HEK293 (cell line): ENCODE measurements around the gene ACTL6B.
A peak's percentile ranks its signal among the peaks of the same experiment; 100 is the strongest.

ENCODE experiments used
- CTCF ChIA-PET: fragments of 350-600 bp; formaldehyde crosslinking; extraction: SDS; loops from one replicate; lab custom pipeline; 2021; ENCODE audit warnings: antibody characterized with exemption; lab: Yijun Ruan, JAX
- POLR2A ChIA-PET: fragments of 300-600 bp; formaldehyde crosslinking; extraction: SDS; loops from one replicate; lab custom pipeline; 2020; ENCODE audit warnings: antibody characterized with exemption, inconsistent platforms; lab: Yijun Ruan, JAX
- H3K27ac ChIP-seq: fragments of 200-500 bp; sonication (Bioruptor generic); 2 replicates; pipeline ENCODE4 v1.5.1; 2014; ENCODE audit warnings: low read depth, low read length, control low read depth, inconsistent platforms; ENCODE audit errors: extremely low read depth
- H3K36me3 ChIP-seq, 2 experiments: fragments of 200-500 bp in 1 of 2; sonication (Bioruptor generic) in 1 of 2; 1 replicate in 1 of 2; 2 replicates in 1 of 2; pipeline ENCODE4 v1.5.1; 2014 to 2017; ENCODE audit warnings: inconsistent platforms in 2 of 2, low read length in 2 of 2; ENCODE audit not compliant: control insufficient read depth in 2 of 2, insufficient read depth in 1 of 2
- H3K4me1 ChIP-seq: fragments of 200-500 bp; sonication (Bioruptor generic); 2 replicates; pipeline ENCODE4 v1.5.1; 2014; ENCODE audit warnings: mild to moderate bottlenecking, low read length, inconsistent platforms; ENCODE audit not compliant: control insufficient read depth, insufficient read depth
- H3K4me3 ChIP-seq: 2 replicates; pipeline ENCODE4 v1.5.1; 2011; ENCODE audit warnings: low read depth, mild to moderate bottlenecking, control low read depth, low read length, moderate library complexity
- H3K9me3 ChIP-seq: fragments of 200-500 bp; sonication (Bioruptor generic); 2 replicates; pipeline ENCODE4 v1.5.1; 2014; ENCODE audit warnings: low read depth, low read length, inconsistent platforms; ENCODE audit not compliant: control insufficient read depth, insufficient read depth
- GLI4 ChIP-seq: fragments of 450-650 bp; formaldehyde crosslinking; IDR thresholded peaks from 2 replicates; pipeline ENCODE4 v1.5.1; 2016; ENCODE audit warnings: missing biosample characterization, missing genetic modification characterization
- GLIS2 ChIP-seq: fragments of 450-650 bp; formaldehyde crosslinking; IDR thresholded peaks from 2 replicates; pipeline ENCODE4 v1.5.1; 2016; ENCODE audit warnings: missing biosample characterization, missing genetic modification characterization
- OSR2 ChIP-seq: fragments of 450-650 bp; formaldehyde crosslinking; IDR thresholded peaks from 2 replicates; pipeline ENCODE4 v1.5.1; 2016; ENCODE audit warnings: missing biosample characterization, missing genetic modification characterization
- PRDM1 ChIP-seq: fragments of 450-650 bp; formaldehyde crosslinking; IDR thresholded peaks from 2 replicates; pipeline ENCODE4; 2016; ENCODE audit warnings: missing biosample characterization, missing genetic modification characterization
- SALL2 ChIP-seq: fragments of 450-650 bp; formaldehyde crosslinking; IDR thresholded peaks from 2 replicates; pipeline ENCODE4 v1.5.0; 2017; ENCODE audit warnings: missing biosample characterization, mild to moderate bottlenecking, missing genetic modification characterization, borderline replicate concordance
- TRIM28 ChIP-seq: IDR thresholded peaks from 2 replicates; pipeline ENCODE4 v1.6.1; 2011; ENCODE audit warnings: low read length, control low read depth, borderline replicate concordance
- ZBTB17 ChIP-seq: fragments of 450-650 bp; formaldehyde crosslinking; IDR thresholded peaks from 2 replicates; pipeline ENCODE4 v1.5.1; 2016; ENCODE audit warnings: missing biosample characterization, missing genetic modification characterization
- ZNF133 ChIP-seq: fragments of 450-650 bp; formaldehyde crosslinking; IDR thresholded peaks from 2 replicates; pipeline ENCODE4 v1.5.1; 2016; ENCODE audit warnings: missing biosample characterization, missing genetic modification characterization
- ZNF24 ChIP-seq: fragments of 450-650 bp; formaldehyde crosslinking; IDR thresholded peaks from 2 replicates; pipeline ENCODE4 v1.5.1; 2016; ENCODE audit warnings: missing biosample characterization, missing genetic modification characterization
- ZNF324 ChIP-seq: fragments of 450-650 bp; formaldehyde crosslinking; IDR thresholded peaks from 2 replicates; pipeline ENCODE4 v1.5.1; 2016; ENCODE audit warnings: missing biosample characterization, missing genetic modification characterization
- ZNF366 ChIP-seq: fragments of 450-650 bp; formaldehyde crosslinking; conservative IDR thresholded peaks from 2 replicates; pipeline ENCODE4 v1.5.1; 2016; ENCODE audit warnings: missing biosample characterization, missing genetic modification characterization
- ZNF423 ChIP-seq: fragments of 450-650 bp; formaldehyde crosslinking; IDR thresholded peaks from 2 replicates; pipeline ENCODE4 v1.5.1; 2016; ENCODE audit warnings: missing biosample characterization, missing genetic modification characterization
- ZNF473 ChIP-seq: fragments of 450-650 bp; formaldehyde crosslinking; IDR thresholded peaks from 2 replicates; pipeline ENCODE4 v1.5.1; 2017; ENCODE audit warnings: missing biosample characterization, missing genetic modification characterization
- ZNF514 ChIP-seq: fragments of 450-650 bp; formaldehyde crosslinking; IDR thresholded peaks from 2 replicates; pipeline ENCODE4 v1.5.1; 2016; ENCODE audit warnings: missing biosample characterization, missing genetic modification characterization
- ZNF529 ChIP-seq: fragments of 450-650 bp; formaldehyde crosslinking; IDR thresholded peaks from 2 replicates; pipeline ENCODE4 v1.5.1; 2017; ENCODE audit warnings: missing genetic modification characterization, missing biosample characterization; ENCODE audit not compliant: insufficient replicate concordance
- ZNF561 ChIP-seq: fragments of 450-650 bp; IDR thresholded peaks from 2 replicates; pipeline ENCODE4 v1.5.1; 2018; ENCODE audit warnings: missing biosample characterization, missing genetic modification characterization, borderline replicate concordance
- ZNF658 ChIP-seq: fragments of 450-650 bp; formaldehyde crosslinking; IDR thresholded peaks from 2 replicates; pipeline ENCODE4; 2016; ENCODE audit warnings: missing biosample characterization, missing genetic modification characterization
- ZNF664 ChIP-seq: fragments of 450-650 bp; formaldehyde crosslinking; IDR thresholded peaks from 2 replicates; pipeline ENCODE4 v1.5.1; 2016; ENCODE audit warnings: missing biosample characterization, missing genetic modification characterization
- ZNF791 ChIP-seq: fragments of 450-650 bp; formaldehyde crosslinking; IDR thresholded peaks from 2 replicates; pipeline ENCODE4 v1.5.1; 2016; ENCODE audit warnings: missing biosample characterization, missing genetic modification characterization
- TF ChIP-seq, protein P1 (sequence below): fragments of 450-650 bp; formaldehyde crosslinking; IDR thresholded peaks from 2 replicates; pipeline ENCODE4 v1.5.1; 2016; ENCODE audit warnings: missing biosample characterization, missing genetic modification characterization
- TF ChIP-seq, protein P2 (sequence below): fragments of 450-650 bp; formaldehyde crosslinking; IDR thresholded peaks from 2 replicates; pipeline ENCODE4 v1.5.1; 2017; ENCODE audit warnings: missing biosample characterization, missing genetic modification characterization
- TF ChIP-seq, protein P3 (sequence below): sonication (generic); formaldehyde crosslinking; IDR thresholded peaks from 2 replicates; pipeline ENCODE4 v1.8.1; 2022; ENCODE audit warnings: mild to moderate bottlenecking, moderate library complexity, missing genetic modification reagents
- TF ChIP-seq, protein P4 (sequence below): fragments of 450-650 bp; formaldehyde crosslinking; IDR thresholded peaks from 2 replicates; pipeline ENCODE4 v1.5.1; 2016; ENCODE audit warnings: missing biosample characterization, missing genetic modification characterization
- TF ChIP-seq, protein P5 (sequence below): fragments of 450-650 bp; formaldehyde crosslinking; IDR thresholded peaks from 2 replicates; pipeline ENCODE4 v1.5.1; 2017; ENCODE audit warnings: missing biosample characterization, missing genetic modification characterization
- TF ChIP-seq, protein P6 (sequence below): fragments of 450-650 bp; formaldehyde crosslinking; IDR thresholded peaks from 2 replicates; pipeline ENCODE4 v1.5.1; 2016; ENCODE audit warnings: missing biosample characterization, missing genetic modification characterization

ACTL6B gene

DNA sequence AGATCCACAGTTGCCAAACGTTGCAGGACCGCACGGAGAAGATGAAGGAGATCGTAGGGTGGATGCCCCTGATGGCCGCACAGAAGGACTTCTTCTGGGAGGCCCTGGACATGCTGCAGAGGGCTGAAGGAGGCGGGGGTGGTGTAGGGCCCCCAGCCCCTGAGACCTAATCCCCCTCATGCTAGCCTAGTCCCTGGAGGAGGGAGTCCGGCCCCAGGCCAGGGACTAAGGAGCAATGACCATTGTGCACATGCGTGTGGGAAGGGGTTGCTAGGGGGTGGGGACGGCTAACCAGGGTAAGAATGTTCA is 55.6 kb downstream of the ACTL6B start (continued):
- TF ChIP-seq, protein P1, sequence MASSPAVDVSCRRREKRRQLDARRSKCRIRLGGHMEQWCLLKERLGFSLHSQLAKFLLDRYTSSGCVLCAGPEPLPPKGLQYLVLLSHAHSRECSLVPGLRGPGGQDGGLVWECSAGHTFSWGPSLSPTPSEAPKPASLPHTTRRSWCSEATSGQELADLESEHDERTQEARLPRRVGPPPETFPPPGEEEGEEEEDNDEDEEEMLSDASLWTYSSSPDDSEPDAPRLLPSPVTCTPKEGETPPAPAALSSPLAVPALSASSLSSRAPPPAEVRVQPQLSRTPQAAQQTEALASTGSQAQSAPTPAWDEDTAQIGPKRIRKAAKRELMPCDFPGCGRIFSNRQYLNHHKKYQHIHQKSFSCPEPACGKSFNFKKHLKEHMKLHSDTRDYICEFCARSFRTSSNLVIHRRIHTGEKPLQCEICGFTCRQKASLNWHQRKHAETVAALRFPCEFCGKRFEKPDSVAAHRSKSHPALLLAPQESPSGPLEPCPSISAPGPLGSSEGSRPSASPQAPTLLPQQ = no peak
- no peak for TF ChIP-seq PRDM1
- TF ChIP-seq, all 188 proteins: peak for 0

DNA sequence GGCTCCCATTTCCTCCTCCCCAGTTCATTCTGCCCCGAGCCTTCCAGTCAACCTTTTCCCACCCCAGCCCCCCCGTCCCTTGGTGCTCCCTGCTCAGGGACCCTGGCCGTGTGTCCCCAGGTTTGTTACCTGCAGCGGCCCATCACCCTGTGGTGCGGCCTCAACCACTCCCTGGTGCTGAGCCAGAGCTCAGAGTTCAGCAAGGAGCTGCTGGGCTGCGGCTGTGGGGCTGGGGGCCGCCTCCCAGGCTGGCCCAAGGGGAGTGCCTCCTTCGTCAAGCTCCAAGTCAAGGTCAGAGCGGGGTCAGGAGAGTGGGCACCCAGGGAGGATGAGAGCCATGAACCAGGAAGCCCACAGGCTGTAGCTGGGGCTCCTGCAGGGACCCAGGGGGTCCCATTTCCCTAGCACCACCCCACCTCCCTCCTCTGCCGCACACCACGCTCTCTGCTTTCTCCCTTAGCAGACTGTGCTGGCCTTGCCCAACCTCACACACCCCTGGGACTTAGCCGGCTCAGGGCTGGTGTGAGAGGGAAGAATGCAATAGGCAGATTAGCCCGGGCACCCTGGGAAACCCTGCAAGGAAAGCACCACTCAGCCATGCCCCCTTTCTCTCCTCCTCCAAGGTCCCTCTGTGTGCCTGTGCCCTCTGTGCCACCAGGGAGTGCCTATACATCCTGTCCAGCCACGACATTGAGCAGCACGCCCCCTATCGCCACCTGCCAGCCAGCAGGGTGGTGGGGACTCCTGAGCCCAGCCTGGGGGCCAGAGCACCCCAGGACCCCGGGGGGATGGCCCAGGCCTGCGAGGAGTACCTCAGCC is 56.1 kb downstream of the ACTL6B start:
- no peak for TF ChIP-seq ZNF24 (tag by site-specific recombination)
- no peak for TF ChIP-seq SALL2 (tag by site-specific recombination)
- TF ChIP-seq ZNF324 = no peak
- TF ChIP-seq, protein P2, sequence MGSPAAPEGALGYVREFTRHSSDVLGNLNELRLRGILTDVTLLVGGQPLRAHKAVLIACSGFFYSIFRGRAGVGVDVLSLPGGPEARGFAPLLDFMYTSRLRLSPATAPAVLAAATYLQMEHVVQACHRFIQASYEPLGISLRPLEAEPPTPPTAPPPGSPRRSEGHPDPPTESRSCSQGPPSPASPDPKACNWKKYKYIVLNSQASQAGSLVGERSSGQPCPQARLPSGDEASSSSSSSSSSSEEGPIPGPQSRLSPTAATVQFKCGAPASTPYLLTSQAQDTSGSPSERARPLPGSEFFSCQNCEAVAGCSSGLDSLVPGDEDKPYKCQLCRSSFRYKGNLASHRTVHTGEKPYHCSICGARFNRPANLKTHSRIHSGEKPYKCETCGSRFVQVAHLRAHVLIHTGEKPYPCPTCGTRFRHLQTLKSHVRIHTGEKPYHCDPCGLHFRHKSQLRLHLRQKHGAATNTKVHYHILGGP = no peak
- no peak for TF ChIP-seq ZNF473 (tag by site-specific recombination)
- no peak for TF ChIP-seq ZNF561 (tag by site-specific recombination)
- peak; percentile 27; the same call in 1 of the 2 replicates for TF ChIP-seq GLIS2 (tag by site-specific recombination)
- Histone ChIP-seq H3K27ac (no peak overlapping the region), H3K4me3 (no peak overlapping the region), H3K36me3 (no peaks in the 10 kb centered on the region; a peak in 1 of 3 replicates), H3K4me1 (peaks cover 17% of the 10 kb centered on the region), H3K9me3 (no peaks in the 10 kb centered on the region)
- CTCF ChIA-PET = interaction anchor here (1.7 kb wide), 1 partner anchor 11 kb away, joined by 5 read pairs; no protein-coding TSS in a partner anchor
- POLR2A ChIA-PET = interaction anchor here (6.4 kb wide), 1 partner anchor 15 kb away, joined by 41 read pairs; the partner anchor contains the start of genes FBXO24 and LRCH4

DNA sequence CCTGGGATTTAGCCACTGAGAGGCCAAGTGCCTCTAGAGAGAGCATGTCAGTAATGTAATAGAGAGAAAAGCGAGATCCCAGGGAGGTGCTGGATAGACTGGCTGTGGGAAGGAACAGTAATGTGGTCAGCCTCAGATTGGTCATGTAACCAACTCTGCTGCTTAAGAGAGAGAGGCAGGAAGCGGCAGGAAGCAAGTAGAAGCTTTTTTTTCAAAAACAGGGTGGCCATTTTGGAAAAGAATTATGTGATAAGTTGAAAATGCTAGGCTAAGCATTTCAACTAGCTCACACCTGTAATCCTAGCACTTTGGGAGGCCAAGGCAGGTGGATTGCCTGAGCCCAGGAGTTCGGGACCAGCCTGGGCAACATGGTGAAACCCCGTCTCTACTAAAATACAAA is 57.8 kb downstream of the ACTL6B start:
- ChIA-PET CTCF (interaction anchor here (0.6 to 1.7 kb wide), 2 partner anchors 10 to 144 kb away, joined by 3 to 5 read pairs; no protein-coding TSS in a partner anchor), POLR2A (interaction anchor here (6.4 kb wide), 1 partner anchor 13 kb away, joined by 41 read pairs; the partner anchor contains the start of genes FBXO24 and LRCH4)
- Histone ChIP-seq H3K27ac (no peak overlapping the region), H3K4me1 (peaks cover 12% of the 10 kb centered on the region), H3K36me3 (no peaks in the 10 kb centered on the region; a peak in 1 of 3 replicates), H3K9me3 (no peaks in the 10 kb centered on the region), H3K4me3 (no peak overlapping the region)
- TF ChIP-seq ZBTB17 (no peak), ZNF664 (no peak), OSR2 (tag by site-specific recombination) (no peak), GLI4 (tag by site-specific recombination) (no peak), ZNF658 (no peak), TRIM28 (no peak), ZNF24 (tag by site-specific recombination) (no peak), ZNF529 (tag by site-specific recombination) (no peak), ZNF791 (tag by site-specific recombination) (no peak), ZNF514 (tag by site-specific recombination) (no peak), ZNF366 (tag by site-specific recombination) (no peak), ZNF133 (tag by site-specific recombination) (no peak), ZNF423 (no peak)
- TF ChIP-seq, protein P3, sequence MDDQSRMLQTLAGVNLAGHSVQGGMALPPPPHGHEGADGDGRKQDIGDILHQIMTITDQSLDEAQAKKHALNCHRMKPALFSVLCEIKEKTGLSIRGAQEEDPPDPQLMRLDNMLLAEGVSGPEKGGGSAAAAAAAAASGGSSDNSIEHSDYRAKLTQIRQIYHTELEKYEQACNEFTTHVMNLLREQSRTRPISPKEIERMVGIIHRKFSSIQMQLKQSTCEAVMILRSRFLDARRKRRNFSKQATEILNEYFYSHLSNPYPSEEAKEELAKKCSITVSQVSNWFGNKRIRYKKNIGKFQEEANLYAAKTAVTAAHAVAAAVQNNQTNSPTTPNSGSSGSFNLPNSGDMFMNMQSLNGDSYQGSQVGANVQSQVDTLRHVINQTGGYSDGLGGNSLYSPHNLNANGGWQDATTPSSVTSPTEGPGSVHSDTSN (CRISPR knock-in tag) = no peak
- TF ChIP-seq, protein P4, sequence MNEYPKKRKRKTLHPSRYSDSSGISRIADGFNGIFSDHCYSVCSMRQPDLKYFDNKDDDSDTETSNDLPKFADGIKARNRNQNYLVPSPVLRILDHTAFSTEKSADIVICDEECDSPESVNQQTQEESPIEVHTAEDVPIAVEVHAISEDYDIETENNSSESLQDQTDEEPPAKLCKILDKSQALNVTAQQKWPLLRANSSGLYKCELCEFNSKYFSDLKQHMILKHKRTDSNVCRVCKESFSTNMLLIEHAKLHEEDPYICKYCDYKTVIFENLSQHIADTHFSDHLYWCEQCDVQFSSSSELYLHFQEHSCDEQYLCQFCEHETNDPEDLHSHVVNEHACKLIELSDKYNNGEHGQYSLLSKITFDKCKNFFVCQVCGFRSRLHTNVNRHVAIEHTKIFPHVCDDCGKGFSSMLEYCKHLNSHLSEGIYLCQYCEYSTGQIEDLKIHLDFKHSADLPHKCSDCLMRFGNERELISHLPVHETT = no peak
- TF ChIP-seq, protein P5, sequence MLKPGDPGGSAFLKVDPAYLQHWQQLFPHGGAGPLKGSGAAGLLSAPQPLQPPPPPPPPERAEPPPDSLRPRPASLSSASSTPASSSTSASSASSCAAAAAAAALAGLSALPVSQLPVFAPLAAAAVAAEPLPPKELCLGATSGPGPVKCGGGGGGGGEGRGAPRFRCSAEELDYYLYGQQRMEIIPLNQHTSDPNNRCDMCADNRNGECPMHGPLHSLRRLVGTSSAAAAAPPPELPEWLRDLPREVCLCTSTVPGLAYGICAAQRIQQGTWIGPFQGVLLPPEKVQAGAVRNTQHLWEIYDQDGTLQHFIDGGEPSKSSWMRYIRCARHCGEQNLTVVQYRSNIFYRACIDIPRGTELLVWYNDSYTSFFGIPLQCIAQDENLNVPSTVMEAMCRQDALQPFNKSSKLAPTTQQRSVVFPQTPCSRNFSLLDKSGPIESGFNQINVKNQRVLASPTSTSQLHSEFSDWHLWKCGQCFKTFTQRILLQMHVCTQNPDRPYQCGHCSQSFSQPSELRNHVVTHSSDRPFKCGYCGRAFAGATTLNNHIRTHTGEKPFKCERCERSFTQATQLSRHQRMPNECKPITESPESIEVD (tag by site-specific recombination) = no peak
- TF ChIP-seq, protein P6, sequence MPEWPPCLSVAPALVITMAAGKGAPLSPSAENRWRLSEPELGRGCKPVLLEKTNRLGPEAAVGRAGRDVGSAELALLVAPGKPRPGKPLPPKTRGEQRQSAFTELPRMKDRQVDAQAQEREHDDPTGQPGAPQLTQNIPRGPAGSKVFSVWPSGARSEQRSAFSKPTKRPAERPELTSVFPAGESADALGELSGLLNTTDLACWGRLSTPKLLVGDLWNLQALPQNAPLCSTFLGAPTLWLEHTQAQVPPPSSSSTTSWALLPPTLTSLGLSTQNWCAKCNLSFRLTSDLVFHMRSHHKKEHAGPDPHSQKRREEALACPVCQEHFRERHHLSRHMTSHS (tag by site-specific recombination) = no peak
